BE2C (cell line): ENCODE results near the gene FCHSD1.

Source experiments
- DNase-seq: peaks from one replicate; pipeline ENCODE4 v3.0.0-alpha.2; 2020
- H3K27me3 ChIP-seq: fragments of 250-450 bp; sonication (Bioruptor Pico); 2 replicates; pipeline ENCODE4 v1.5.1; 2020; ENCODE audit warnings: mild to moderate bottlenecking
- H3K36me3 ChIP-seq: fragments of 250-450 bp; sonication (Bioruptor Pico); 2 replicates; pipeline ENCODE4 v1.5.1; 2020; ENCODE audit warnings: mild to moderate bottlenecking
- H3K4me1 ChIP-seq: fragments of 250-450 bp; sonication (Bioruptor Pico); 2 replicates; pipeline ENCODE4 v1.5.1; 2020
- H3K4me3 ChIP-seq: 2 replicates; pipeline ENCODE4 v1.5.1; 2011; ENCODE audit warnings: low read depth, low read length
- H3K9me3 ChIP-seq: fragments of 250-450 bp; sonication (Bioruptor Pico); 2 replicates; pipeline ENCODE4 v1.5.1; 2020
- CTCF ChIP-seq: IDR thresholded peaks from 2 replicates; pipeline ENCODE4 v1.5.1; 2012; ENCODE audit warnings: mild to moderate bottlenecking, low read depth, low read length

Gene FCHSD1

GRCh38 chr5:141680178-141680577, 29.0 kb upstream of the FCHSD1 start:
- Histone ChIP-seq H3K4me3 (peak overlapping the region; percentile 71; the same call in 1 of the 2 replicates), H3K36me3 (peaks cover 11% of the 10 kb centered on the region; the same call in 1 of the 2 replicates), H3K27me3 (no peaks in the 10 kb centered on the region), H3K9me3 (no peaks in the 10 kb centered on the region), H3K4me1 (peaks cover 11% of the 10 kb centered on the region)
- DNase-seq = no peak
- TF ChIP-seq CTCF = no peak

- no peak overlapping the region for H3K4me3 ChIP-seq
- no peaks in the 10 kb centered on the region for H3K27me3 ChIP-seq
- H3K36me3 ChIP-seq = peaks cover 12% of the 10 kb centered on the region
- H3K4me1 ChIP-seq = peaks cover 15% of the 10 kb centered on the region
- TF ChIP-seq CTCF = peak; percentile 65
- peak; percentile 58 for DNase-seq
- H3K9me3 ChIP-seq = no peaks in the 10 kb centered on the region
Observed at GRCh38 chr5:141677415-141677814, 26.2 kb upstream of the FCHSD1 start.

GRCh38 chr5:141675672-141676071, 24.5 kb upstream of the FCHSD1 start:
- no peak for DNase-seq
- Histone ChIP-seq H3K9me3 (no peaks in the 10 kb centered on the region), H3K4me3 (no peak overlapping the region), H3K27me3 (no peaks in the 10 kb centered on the region), H3K4me1 (peaks cover 9% of the 10 kb centered on the region), H3K36me3 (peaks cover 21% of the 10 kb centered on the region)
- TF ChIP-seq CTCF = no peak

- Histone ChIP-seq H3K4me1 (peaks cover 5% of the 10 kb centered on the region; the same call in 1 of the 2 replicates), H3K27me3 (no peaks in the 10 kb centered on the region), H3K9me3 (no peaks in the 10 kb centered on the region), H3K4me3 (no peak overlapping the region), H3K36me3 (peaks cover 20% of the 10 kb centered on the region)
- DNase-seq = no peak
- TF ChIP-seq CTCF = no peak
Observed at GRCh38 chr5:141674747-141675146, 23.5 kb upstream of the FCHSD1 start.

- Histone ChIP-seq H3K4me3 (no peak overlapping the region), H3K9me3 (no peaks in the 10 kb centered on the region), H3K27me3 (no peaks in the 10 kb centered on the region), H3K4me1 (0 out of 2 replicates have a peak, but pooled peaks cover 5% of the 10 kb centered on the region), H3K36me3 (peaks cover 13% of the 10 kb centered on the region)
- no peak for DNase-seq
- TF ChIP-seq CTCF = no peak
Observed at GRCh38 chr5:141672841-141673813, 21.9 kb upstream of the FCHSD1 start.
